Measurements from ENCODE around the gene ROR1. TPM values are rescaled to one million over a fixed set of nuclear protein-coding genes. Genes with fewer than 3 reads are reported as not detected.

ROR1 gene
- total and polyA plus RNA-seq, 9 donors, result 3.0 to 26.1 (median 15.0) TPM

- 72 to 86% (median 81%) methylated on average over 4 of the region's 4 CpGs for WGBS, 3 donors
- H3K4me3 ChIP-seq, result no peak overlapping the region
- H3K4me1 ChIP-seq (ENCODE audit: insufficient read depth), result no peaks in the 10 kb centered on the region
- no peaks in the 10 kb centered on the region for H3K36me3 ChIP-seq
- H3K9me3 ChIP-seq, result no peaks in the 10 kb centered on the region
- intact Hi-C loops (cut with DNase I), result no loop called here
- TF ChIP-seq CTCF (IDR thresholded peaks at IDR 0.05) (no peak), EP300 (IDR thresholded peaks at IDR 0.05) (no peak), POLR2A (IDR thresholded peaks at IDR 0.05) (no peak)
- H3K27me3 ChIP-seq, result no peaks in the 10 kb centered on the region
- no peak overlapping the region for H3K27ac ChIP-seq
- no peak for DNase-seq
Measured at GRCh38 chr1:63848733-63849132, 74.9 kb downstream of the ROR1 start.

GRCh38 chr1:63849149-63849548 lies 75.3 kb downstream of the ROR1 start:
- H3K27me3 ChIP-seq, result no peaks in the 10 kb centered on the region
- no peaks in the 10 kb centered on the region for H3K36me3 ChIP-seq
- no peak for DNase-seq
- intact Hi-C loops (cut with DNase I), result no loop called here
- H3K4me3 ChIP-seq, result no peak overlapping the region
- H3K4me1 ChIP-seq (ENCODE audit: insufficient read depth), result no peaks in the 10 kb centered on the region
- no peak overlapping the region for H3K27ac ChIP-seq
- WGBS, 3 donors, result 57 to 74% (median 68%) methylated on average over 1 of the region's 1 CpG
- no peaks in the 10 kb centered on the region for H3K9me3 ChIP-seq
- TF ChIP-seq POLR2A (IDR thresholded peaks at IDR 0.05), result no peak
- TF ChIP-seq CTCF (IDR thresholded peaks at IDR 0.05), result no peak
- TF ChIP-seq EP300 (IDR thresholded peaks at IDR 0.05), result no peak

- Histone ChIP-seq H3K4me3 (no peak overlapping the region), H3K9me3 (no peaks in the 10 kb centered on the region), H3K27me3 (no peaks in the 10 kb centered on the region), H3K4me1 (ENCODE audit: insufficient read depth) (no peaks in the 10 kb centered on the region), H3K27ac (no peak overlapping the region), H3K36me3 (no peaks in the 10 kb centered on the region)
- TF ChIP-seq EP300 (IDR thresholded peaks at IDR 0.05), result no peak
- TF ChIP-seq CTCF (IDR thresholded peaks at IDR 0.05), result no peak
- TF ChIP-seq POLR2A (IDR thresholded peaks at IDR 0.05), result no peak
- no peak for DNase-seq
- WGBS, 3 donors, result 76 to 82% (median 77%) methylated on average over 3 of the region's 3 CpGs
- intact Hi-C loops (cut with DNase I), result no loop called here
Measured at GRCh38 chr1:63854091-63854490, 80.3 kb downstream of the ROR1 start.

- WGBS, 3 donors, result 98 to 100% (median 100%) methylated on average over 1 of the region's 1 CpG
- intact Hi-C loops (cut with DNase I), result no loop called here
- DNase-seq, result no peak
- H3K27me3 ChIP-seq, result no peaks in the 10 kb centered on the region
- no peak overlapping the region for H3K4me3 ChIP-seq
- no peaks in the 10 kb centered on the region for H3K36me3 ChIP-seq
- H3K4me1 ChIP-seq (ENCODE audit: insufficient read depth), result no peaks in the 10 kb centered on the region
- no peaks in the 10 kb centered on the region for H3K9me3 ChIP-seq
- H3K27ac ChIP-seq, result no peak overlapping the region
- TF ChIP-seq POLR2A (IDR thresholded peaks at IDR 0.05), result no peak
- TF ChIP-seq CTCF (IDR thresholded peaks at IDR 0.05), result no peak
- no peak for TF ChIP-seq EP300 (IDR thresholded peaks at IDR 0.05)
Measured at GRCh38 chr1:63855942-63856341, 82.1 kb downstream of the ROR1 start.

GRCh38 chr1:63856924-63857323 lies 83.1 kb downstream of the ROR1 start:
- no peaks in the 10 kb centered on the region for H3K9me3 ChIP-seq
- H3K36me3 ChIP-seq, result no peaks in the 10 kb centered on the region
- DNase-seq, result no peak
- H3K27me3 ChIP-seq, result no peaks in the 10 kb centered on the region
- H3K4me3 ChIP-seq, result no peak overlapping the region
- 94% methylated on average over 4 of the region's 4 CpGs for WGBS, 3 donors
- peaks cover 3% of the 10 kb centered on the region for H3K4me1 ChIP-seq (ENCODE audit: insufficient read depth)
- intact Hi-C loops (cut with DNase I), result no loop called here
- H3K27ac ChIP-seq, result no peak overlapping the region
- TF ChIP-seq CTCF (IDR thresholded peaks at IDR 0.05) (no peak), POLR2A (IDR thresholded peaks at IDR 0.05) (no peak), EP300 (IDR thresholded peaks at IDR 0.05) (no peak)
